AG04449 (cell line): Measurements from ENCODE around the gene NMNAT3.
"Not testable (repeated sequence)": the region's sequence is repeated elsewhere in the genome, so short reads cannot be mapped to it uniquely, and the experiment has no call there.

Source experiments
- CTCF ChIA-PET: fragments of 350-600 bp; formaldehyde crosslinking; extraction: SDS; loops from one replicate; lab custom pipeline; 2021; ENCODE audit warnings: antibody characterized with exemption; lab: Yijun Ruan, JAX
- POLR2A ChIA-PET: fragments of 400-600, 350-600 bp; formaldehyde crosslinking; extraction: SDS; loops from one replicate; lab custom pipeline; 2020; ENCODE audit warnings: antibody characterized with exemption, inconsistent platforms; lab: Yijun Ruan, JAX
- DNase-seq: peaks from one replicate; pipeline ENCODE4 v3.0.0-alpha.2; 2010; ENCODE audit warnings: low read depth, low spot score
- H3K4me3 ChIP-seq: 2 replicates; pipeline ENCODE4 v1.5.1; 2011; ENCODE audit warnings: low read depth, mild to moderate bottlenecking, control low read depth, low read length
- CTCF ChIP-seq: IDR thresholded peaks from one replicate; pipeline ENCODE4 v1.5.1; 2011; ENCODE audit warnings: mild to moderate bottlenecking, moderate library complexity, low read length, control low read depth, inconsistent platforms; ENCODE audit not compliant: insufficient read depth; ENCODE audit errors: missing control alignments

NMNAT3 gene

GRCh38 chr3:139588450-139588849, 89.3 kb downstream of the NMNAT3 start:
- no peak for DNase-seq
- H3K4me3 ChIP-seq: no peak overlapping the region
- ChIA-PET POLR2A (no interaction called here), CTCF (no interaction called here)
- no peak for TF ChIP-seq CTCF

GRCh38 chr3:139587797-139588196, 90.0 kb downstream of the NMNAT3 start:
- ChIA-PET POLR2A (no interaction called here), CTCF (no interaction called here)
- no peak for DNase-seq
- H3K4me3 ChIP-seq: no peak overlapping the region
- TF ChIP-seq CTCF: no peak

- ChIA-PET POLR2A (no interaction called here), CTCF (no interaction called here)
- no peak for TF ChIP-seq CTCF
- no peak for DNase-seq
- no peak overlapping the region for H3K4me3 ChIP-seq
Measured at GRCh38 chr3:139586420-139587017, 91.3 kb downstream of the NMNAT3 start.

- DNase-seq: no peak
- POLR2A ChIA-PET: no interaction called here
- CTCF ChIA-PET: no interaction called here
- no peak for TF ChIP-seq CTCF
- no peak overlapping the region for H3K4me3 ChIP-seq
Measured at GRCh38 chr3:139585820-139586219, 92.0 kb downstream of the NMNAT3 start.

GRCh38 chr3:139583651-139584050, 94.1 kb downstream of the NMNAT3 start:
- CTCF ChIA-PET: interaction anchor here (1.3 kb wide), 1 partner anchor 156 kb away, joined by 3 read pairs; no protein-coding TSS in a partner anchor
- H3K4me3 ChIP-seq, DNase-seq, POLR2A ChIA-PET: not testable (repeated sequence)

GRCh38 chr3:139578783-139579182, 99.0 kb downstream of the NMNAT3 start:
- ChIA-PET CTCF (no interaction called here), POLR2A (no interaction called here)
- no peak overlapping the region for H3K4me3 ChIP-seq
- no peak for TF ChIP-seq CTCF
- no peak for DNase-seq

- no peak for DNase-seq
- no peak overlapping the region for H3K4me3 ChIP-seq
- POLR2A ChIA-PET: no interaction called here
- no peak for TF ChIP-seq CTCF
- CTCF ChIA-PET: no interaction called here
Measured at GRCh38 chr3:139577909-139578308, 99.9 kb downstream of the NMNAT3 start.
